Pancreas (tissue), 10 donors: ENCODE results near the gene TSPEAR. TPM values are rescaled to one million over a fixed set of nuclear protein-coding genes. Genes with fewer than 3 reads are reported as not detected.
A peak's percentile ranks its signal among the peaks of the same experiment; 100 is the strongest.
"Not testable (repeated sequence)": the region's sequence is repeated elsewhere in the genome, so short reads cannot be mapped to it uniquely, and the experiment has no call there.

Source experiments
- ATAC-seq, 4 donors: fragments of 200-7000 bp; cut with Tn5 transposase; one replicate each; pipeline versions ENCODE4 v1.8.0 to v1.9.1; 2020; ENCODE audit warnings: mild to moderate bottlenecking in 4 of 4, moderate library complexity in 4 of 4
- DNase-seq, 6 donors: peaks; one replicate each; pipeline ENCODE4 v3.0.0-alpha.2; 2020
- FAIRE-seq: peaks from 2 replicates; lab custom pipeline; 2012; peaks lifted over from hg19 to GRCh38; lab: Jason Lieb, UNC
- H3K27ac ChIP-seq, 4 donors: fragments of 200-600 bp; sonication (generic); 1 replicate in 3 of 4; 2 replicates in 1 of 4; pipeline versions ENCODE4 v1.5.0 to v1.8.0; 2020
- H3K27me3 ChIP-seq, 4 donors: fragments of 200-600 bp; one replicate each; pipeline ENCODE4 v1.8.0; 2021
- H3K36me3 ChIP-seq, 3 donors: fragments of 200-600 bp; sonication (generic) in 1 of 3; one replicate each; pipeline versions ENCODE4 v1.5.0 to v1.8.0; 2020 to 2021
- H3K4me1 ChIP-seq, 3 donors: fragments of 200-600 bp; one replicate each; pipeline ENCODE4 v1.8.0; 2021
- H3K4me3 ChIP-seq, 4 donors: fragments of 200-600 bp; sonication (generic) in 2 of 4; one replicate each; pipeline versions ENCODE4 v1.5.0 to v1.8.0; 2020 to 2021
- H3K9me3 ChIP-seq, 4 donors: fragments of 200-600 bp; one replicate each; pipeline ENCODE4 v1.8.0; 2021
- CTCF ChIP-seq, 4 donors: fragments of 200-600 bp; sonication (generic) in 3 of 4; IDR thresholded peaks; one replicate each; pipeline versions ENCODE4 v1.5.0 to v1.8.0; 2021; ENCODE audit warnings: antibody characterized with exemption in 4 of 4
- WGBS, 2 donors: extraction: QIAGEN DNeasy Blood & Tissue Kit; methylation state at CpG; one replicate each; pipeline ENCODE4 v1.1.7; 2013; 5-methylcytosine and 5-hydroxymethylcytosine counted together
- intact Hi-C, 3 donors: fragments of 100-400 bp; cut with DNase I; formaldehyde crosslinking; loops; one replicate each; pipeline versions ENCODE4 v1.11.1 to v1.14.2; 2022
- polyA plus RNA-seq, 2 donors: library from polyadenylated mRNA; stranded (reverse); fragments of 200-250 nt; gene quantifications; one replicate each; pipeline ENCODE4 v1.2.3, GENCODE V29; 2013
- total RNA-seq, 6 donors: library from RNA; stranded (reverse); fragmentation: NEBNext Ultra II Directional in 4 of 6; extraction: Animal tissue kit (Norgen Biotek cat#: 25700) in 4 of 6; gene quantifications; one replicate each; pipeline versions ENCODE4 v1.2.1 to v1.2.4, GENCODE V29; 2021 to 2023
- donor health status: healthy with polysubstance abuse.
- donor health status: DM: no; HTN: no; CAD: no; lungs with moderate emphysema.
- donor health status: DM: no; HTN: no; CAD: no.
- donor health status: control.
- donor health status: control.
- donor health status: Bipolar disorder and iron deficiency.
- donor health status: DM: yes; HTN: yes; CAD: no.
- donor health status: DM: no; HTN: no; CAD: no.
- donor health status: DM: no; HTN: no; CAD: no.
- donor health status: DM: yes; HTN: yes; CAD: no.

Gene TSPEAR
- total and polyA plus RNA-seq, 8 donors: 0.05 to 1.4 (median 0.25) TPM; not detected in 1

GRCh38 chr21:44632067-44632466 is 79.3 kb downstream of the TSPEAR start:
- FAIRE-seq (no peak), ATAC-seq (no peak), DNase-seq (no peak)
- H3K27me3 ChIP-seq: no peaks in the 10 kb centered on the region
- H3K36me3 ChIP-seq: no peaks in the 10 kb centered on the region
- 57 to 80% methylated on average over 1 of the region's 1 CpG for WGBS, 2 donors
- no peaks in the 10 kb centered on the region for H3K4me1 ChIP-seq
- TF ChIP-seq CTCF (IDR thresholded peaks at IDR 0.05): no peak
- no peak overlapping the region for H3K4me3 ChIP-seq
- H3K9me3 ChIP-seq: no peaks in the 10 kb centered on the region
- H3K27ac ChIP-seq: no peak overlapping the region
- intact Hi-C loops: no loop called here

- H3K4me3 ChIP-seq: no peak overlapping the region
- TF ChIP-seq CTCF (IDR thresholded peaks at IDR 0.05): no peak
- DNase-seq (no peak), ATAC-seq (no peak), FAIRE-seq (no peak)
- H3K36me3 ChIP-seq: no peaks in the 10 kb centered on the region
- no peaks in the 10 kb centered on the region for H3K9me3 ChIP-seq
- intact Hi-C loops: no loop called here
- H3K4me1 ChIP-seq: no peaks in the 10 kb centered on the region
- no peaks in the 10 kb centered on the region for H3K27me3 ChIP-seq
- WGBS, 2 donors: 77 to 80% methylated on average over 2 of the region's 2 CpGs
- no peak overlapping the region for H3K27ac ChIP-seq
These were observed 80.9 kb downstream of the TSPEAR start for GRCh38 chr21:44630440-44630839.

- Histone ChIP-seq H3K9me3 (no peaks in the 10 kb centered on the region), H3K4me3 (no peak overlapping the region), H3K36me3 (no peaks in the 10 kb centered on the region), H3K27ac (no peak overlapping the region), H3K27me3 (no peaks in the 10 kb centered on the region), H3K4me1 (no peaks in the 10 kb centered on the region)
- no peak for TF ChIP-seq CTCF (IDR thresholded peaks at IDR 0.05)
- DNase-seq (no peak), ATAC-seq (no peak), FAIRE-seq (no peak)
- intact Hi-C loops: no loop called here
- 63 to 69% methylated on average over 16 to 18 of the region's 18 CpGs for WGBS, 2 donors
These were observed 82.5 kb downstream of the TSPEAR start for GRCh38 chr21:44628707-44629391.

- FAIRE-seq, ATAC-seq, H3K27ac ChIP-seq, H3K4me3 ChIP-seq, H3K36me3 ChIP-seq, DNase-seq, H3K27me3 ChIP-seq, intact Hi-C loops, H3K4me1 ChIP-seq, H3K9me3 ChIP-seq: not testable (repeated sequence)
- 37 to 54% methylated on average over 9 to 15 of the region's 15 CpGs for WGBS, 2 donors
These were observed 83.5 kb downstream of the TSPEAR start for GRCh38 chr21:44627831-44628233.

GRCh38 chr21:44627181-44627822 is 84.1 kb downstream of the TSPEAR start:
- ATAC-seq, H3K27ac ChIP-seq, H3K4me1 ChIP-seq, intact Hi-C loops, H3K9me3 ChIP-seq, FAIRE-seq, H3K36me3 ChIP-seq, H3K4me3 ChIP-seq, H3K27me3 ChIP-seq: not testable (repeated sequence)
- peak in 1 of 6 donors; percentile 34 for DNase-seq
- 52 to 77% methylated on average over 11 to 20 of the region's 20 CpGs for WGBS, 2 donors

GRCh38 chr21:44626673-44627143 is 84.7 kb downstream of the TSPEAR start, which contains the start of gene KRTAP10-9:
Gene KRTAP10-9, plus strand, starts transcription at chr21:44627093. Its CDS starts 79 bp downstream, at chr21:44627172.
- ATAC-seq: no peak
- no peaks in the 10 kb centered on the region for H3K36me3 ChIP-seq
- H3K27me3 ChIP-seq: no peaks in the 10 kb centered on the region
- DNase-seq: no peak
- 38 to 47% methylated on average over 5 to 7 of the region's 7 CpGs for WGBS, 2 donors
- no peak within 1 kb of the TSS for H3K4me3 ChIP-seq
- TF ChIP-seq CTCF (IDR thresholded peaks at IDR 0.05): no peak
- H3K4me1 ChIP-seq: no peaks in the 10 kb centered on the region
- H3K9me3 ChIP-seq: no peaks in the 10 kb centered on the region
- no peak for FAIRE-seq
- no peak within 1 kb of the TSS for H3K27ac ChIP-seq
- intact Hi-C loops: no loop called here
